ENCODE results near the gene MICA. TPM values are rescaled to one million over a fixed set of nuclear protein-coding genes. Genes with fewer than 3 reads are reported as not detected.
"Not testable (repeated sequence)": the region's sequence is repeated elsewhere in the genome, so short reads cannot be mapped to it uniquely, and the experiment has no call there.

Gene MICA
- total and polyA plus RNA-seq, 7 donors, result 2.7 to 5.7 (median 5.0) TPM

GRCh38 chr6:31385041-31385440, 18.4 kb upstream of the MICA start:
- no peak for DNase-seq
- Histone ChIP-seq H3K9me3 (no peaks in the 10 kb centered on the region), H3K4me3 (no peak overlapping the region), H3K4me1 (no peaks in the 10 kb centered on the region), H3K36me3 (ENCODE audit: insufficient read depth in 1 of 2, low read depth in 1 of 2) (no peaks in the 10 kb centered on the region), H3K27ac (no peak overlapping the region), H3K27me3 (ENCODE audit: insufficient read depth in 3 of 3, low read length in 2 of 3) (no peaks in the 10 kb centered on the region)
- WGBS, 3 donors, result 64 to 84% (median 69%) methylated on average over 3 of the region's 3 CpGs
- ATAC-seq, result no peak
- no peak for TF ChIP-seq CTCF (IDR thresholded peaks at IDR 0.05)
- intact Hi-C loops (cut with DNase I), result no loop called here

- ATAC-seq, result no peak
- Histone ChIP-seq H3K4me1 (no peaks in the 10 kb centered on the region), H3K9me3 (no peaks in the 10 kb centered on the region), H3K36me3 (ENCODE audit: insufficient read depth in 1 of 2, low read depth in 1 of 2) (no peaks in the 10 kb centered on the region), H3K27ac (no peak overlapping the region), H3K27me3 (ENCODE audit: insufficient read depth in 3 of 3, low read length in 2 of 3) (no peaks in the 10 kb centered on the region), H3K4me3 (no peak overlapping the region)
- intact Hi-C loops (cut with DNase I), result no loop called here
- WGBS, 3 donors, result 45 to 60% (median 58%) methylated on average over 3 of the region's 3 CpGs
- TF ChIP-seq CTCF (IDR thresholded peaks at IDR 0.05), result no peak
- no peak for DNase-seq
Measured at GRCh38 chr6:31386099-31386498, 17.3 kb upstream of the MICA start.

GRCh38 chr6:31386977-31387376, 16.4 kb upstream of the MICA start:
- WGBS, 3 donors, result 72 to 77% (median 76%) methylated on average over 1 of the region's 1 CpG
- intact Hi-C loops (cut with DNase I), result no loop called here

DNA sequence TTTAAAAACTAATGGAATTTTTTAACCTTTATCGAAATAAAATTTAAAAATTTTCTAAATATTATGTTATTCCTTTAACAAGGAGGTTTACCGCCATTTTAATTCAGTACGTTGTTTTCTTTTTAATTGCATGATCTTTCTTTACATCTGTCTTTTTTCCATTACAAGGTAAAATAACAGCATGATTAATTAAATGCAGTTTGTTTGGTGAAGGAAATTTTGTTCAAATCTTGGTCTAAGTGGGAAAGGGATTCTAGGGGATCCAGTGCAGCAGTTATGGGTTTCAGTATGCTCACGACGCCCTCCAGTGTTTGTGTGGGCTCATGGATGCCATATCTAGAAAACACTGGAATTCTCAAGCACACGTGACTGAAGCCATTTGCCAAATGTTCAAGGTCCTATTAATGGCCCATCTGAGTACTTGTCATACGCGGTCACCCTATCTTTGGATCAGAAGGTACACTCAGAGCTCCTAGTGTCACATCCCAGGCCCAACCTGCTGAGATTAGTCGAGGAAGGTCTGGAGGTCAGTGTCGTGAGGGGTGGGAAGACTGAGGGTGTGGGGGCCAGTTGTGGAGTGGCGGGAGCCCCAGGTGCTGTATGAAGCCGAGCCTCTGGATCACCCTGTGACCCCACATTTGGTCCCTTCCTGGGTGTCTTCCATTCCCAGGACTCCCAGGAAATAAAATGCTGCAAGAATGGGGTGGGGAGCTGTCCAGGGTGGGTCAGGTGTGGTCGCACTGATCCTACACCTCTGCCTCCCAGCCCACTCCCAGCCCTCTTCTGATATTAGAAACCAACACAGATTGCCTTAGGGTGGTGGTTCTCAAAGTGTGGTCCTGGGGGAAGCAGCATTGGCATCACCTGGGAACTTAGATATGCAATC, 14.2 kb upstream of the MICA start:
- H3K27ac ChIP-seq; DNase-seq; H3K9me3 ChIP-seq; H3K27me3 ChIP-seq (ENCODE audit: insufficient read depth in 3 of 3, low read length in 2 of 3); H3K4me1 ChIP-seq; H3K4me3 ChIP-seq; H3K36me3 ChIP-seq (ENCODE audit: insufficient read depth in 1 of 2, low read depth in 1 of 2): not testable (repeated sequence)
- WGBS, 3 donors, result 60 to 91% (median 68%) methylated on average over 3 to 4 of the region's 13 CpGs
- peak in 3 of 4 donors; percentile 61 to 81 (median 68) for ATAC-seq
- intact Hi-C loops (cut with DNase I), result loop anchor here in 1 of 2 donors (1.0 kb wide), 1 partner anchor 96 kb away; no protein-coding TSS in a partner anchor

More at GRCh38 chr6:31386977-31387376, 16.4 kb upstream of the MICA start:
- Histone ChIP-seq H3K4me1 (no peaks in the 10 kb centered on the region), H3K27ac (no peak overlapping the region), H3K27me3 (ENCODE audit: insufficient read depth in 3 of 3, low read length in 2 of 3) (no peaks in the 10 kb centered on the region), H3K9me3 (no peaks in the 10 kb centered on the region), H3K4me3 (no peak overlapping the region), H3K36me3 (ENCODE audit: insufficient read depth in 1 of 2, low read depth in 1 of 2) (no peaks in the 10 kb centered on the region)
- DNase-seq (no peak), ATAC-seq (no peak)
- no peak for TF ChIP-seq CTCF (IDR thresholded peaks at IDR 0.05)

- H3K9me3 ChIP-seq; intact Hi-C loops (cut with DNase I); DNase-seq: not testable (repeated sequence)
Measured at GRCh38 chr6:31389802-31390132, 13.6 kb upstream of the MICA start.

More at GRCh38 chr6:31389802-31390132, 13.6 kb upstream of the MICA start:
- H3K27ac ChIP-seq; ATAC-seq; H3K36me3 ChIP-seq (ENCODE audit: insufficient read depth in 1 of 2, low read depth in 1 of 2); H3K4me1 ChIP-seq; H3K4me3 ChIP-seq; H3K27me3 ChIP-seq (ENCODE audit: insufficient read depth in 3 of 3, low read length in 2 of 3): not testable (repeated sequence)

All from psoas muscle (tissue), 8 donors.